Measurements from ENCODE around the gene C12orf60. TPM values are rescaled to one million over a fixed set of nuclear protein-coding genes. Genes with fewer than 3 reads are reported as not detected.

The C12orf60 gene
- total RNA-seq, 1 experiment from 2014 or later, result 1.8 TPM

- POLR2A ChIA-PET, result interaction anchor here (0.5 kb wide), 1 partner anchor 1049 kb away, joined by 3 read pairs; no protein-coding TSS in a partner anchor
- no peaks in the 10 kb centered on the region for H3K27me3 Mint-ChIP-seq (ENCODE audit: low read depth)
- H3K9me3 Mint-ChIP-seq, result peaks cover 11% of the 10 kb centered on the region
- no peak overlapping the region for H3K27ac Mint-ChIP-seq
- ATAC-seq (peak; percentile 30; the same call in 1 of the 2 replicates), DNase-seq (ENCODE audit: low spot score) (no peak)
- CTCF ChIA-PET, result interaction anchor here (0.6 to 0.7 kb wide), 2 partner anchors 33 to 66 kb away, joined by 3 read pairs; partner anchors contain the start of genes C12orf60 and WBP11
- no peak overlapping the region for H3K4me3 Mint-ChIP-seq
- H3K4me1 Mint-ChIP-seq, result peaks cover 5% of the 10 kb centered on the region
- peaks cover 6% of the 10 kb centered on the region for H3K36me3 Mint-ChIP-seq
- no peak for TF ChIP-seq ATF1 (CRISPR knock-in tag; IDR thresholded peaks at IDR 0.05)
- TF ChIP-seq ZNF317 (CRISPR knock-in tag; IDR thresholded peaks at IDR 0.05; ENCODE audit: borderline replicate concordance, low read depth), result no peak
- no peak for TF ChIP-seq FOXP4 (CRISPR knock-in tag; IDR thresholded peaks at IDR 0.05)
- TF ChIP-seq NFE2L1 (CRISPR knock-in tag; IDR thresholded peaks at IDR 0.05), result no peak
- TF ChIP-seq ARID4B (CRISPR knock-in tag; IDR thresholded peaks at IDR 0.05; ENCODE audit: borderline replicate concordance), result no peak
- TF ChIP-seq ZBTB21 (CRISPR knock-in tag; IDR thresholded peaks at IDR 0.05; ENCODE audit: borderline replicate concordance), result no peak
- TF ChIP-seq NR2C2 (CRISPR knock-in tag; IDR thresholded peaks at IDR 0.05), result no peak
- no peak for TF ChIP-seq PRRX2 (CRISPR knock-in tag; IDR thresholded peaks at IDR 0.05)
- TF ChIP-seq FOXK1 (CRISPR knock-in tag; IDR thresholded peaks at IDR 0.05), result no peak
- no peak for TF ChIP-seq USF1 (CRISPR knock-in tag; IDR thresholded peaks at IDR 0.05)
- no peak for TF ChIP-seq USF2 (CRISPR knock-in tag; IDR thresholded peaks at IDR 0.05)
- no peak for TF ChIP-seq ZNF219 (CRISPR knock-in tag; IDR thresholded peaks at IDR 0.05; ENCODE audit: borderline replicate concordance)
- no peak for TF ChIP-seq SP1 (CRISPR knock-in tag; conservative IDR thresholded peaks at IDR 0.05)
- TF ChIP-seq ESRRA (CRISPR knock-in tag; IDR thresholded peaks at IDR 0.05; ENCODE audit: borderline replicate concordance), result no peak
- no peak for TF ChIP-seq MLX (CRISPR knock-in tag; IDR thresholded peaks at IDR 0.05)
- no peak for TF ChIP-seq AFF4 (CRISPR knock-in tag; IDR thresholded peaks at IDR 0.05; ENCODE audit: borderline replicate concordance)
- TF ChIP-seq SOX15 (CRISPR knock-in tag; IDR thresholded peaks at IDR 0.05), result no peak
- TF ChIP-seq ZNF671 (CRISPR knock-in tag; IDR thresholded peaks at IDR 0.05), result no peak
- no peak for TF ChIP-seq ATF6 (CRISPR knock-in tag; IDR thresholded peaks at IDR 0.05)
Measured at GRCh38 chr12:14836336-14837210, 33.1 kb downstream of the C12orf60 start.
